NCI-H774 (cell line): Measurements from ENCODE around the gene SAMD8.
"Not testable (repeated sequence)": the region's sequence is repeated elsewhere in the genome, so short reads cannot be mapped to it uniquely, and the experiment has no call there.

ENCODE experiments used
- DNase-seq: peaks from one replicate; lab custom pipeline; 2025; lab: John Stamatoyannopoulos, UW

SAMD8 gene

DNA sequence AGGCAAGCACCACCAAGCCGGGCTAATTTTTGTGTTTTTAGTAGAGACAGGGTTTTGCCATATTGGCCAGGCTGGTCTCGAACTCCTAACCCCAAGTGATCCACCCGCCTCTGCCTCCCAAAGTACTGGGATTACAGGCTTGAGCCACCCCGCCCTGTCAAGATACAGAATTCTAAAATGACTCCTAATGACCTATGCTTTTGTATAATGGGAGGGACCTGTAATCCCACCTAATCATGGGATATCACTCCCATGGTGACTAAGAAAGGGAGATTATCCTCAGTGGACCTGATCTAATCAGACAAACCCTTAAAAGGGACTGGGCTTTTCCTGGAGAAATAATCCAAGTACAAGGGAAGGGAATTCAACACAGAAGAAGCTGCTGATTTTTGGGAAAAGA, 28.8 kb downstream of the SAMD8 start:
- no peak for DNase-seq

DNA sequence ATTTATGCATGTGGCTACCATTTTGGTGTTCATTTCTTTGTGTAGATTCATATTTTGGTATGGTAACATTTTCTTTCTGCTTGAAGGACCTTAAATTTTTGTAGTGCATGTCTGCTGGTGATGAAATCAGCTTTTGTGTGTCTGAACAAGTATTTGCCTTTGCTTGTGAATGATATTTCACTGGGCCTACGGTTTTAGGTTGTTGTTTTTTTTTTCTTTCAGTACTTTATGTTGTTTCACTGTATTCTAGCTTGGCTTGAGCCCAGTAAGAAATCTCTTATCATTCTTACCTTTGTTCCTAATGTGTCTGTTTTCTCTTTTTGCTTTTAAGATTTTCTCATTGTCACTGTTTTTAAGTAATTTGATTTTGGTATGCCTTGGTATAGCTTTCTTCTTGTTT, 31.9 kb downstream of the SAMD8 start:
- no peak for DNase-seq

DNA sequence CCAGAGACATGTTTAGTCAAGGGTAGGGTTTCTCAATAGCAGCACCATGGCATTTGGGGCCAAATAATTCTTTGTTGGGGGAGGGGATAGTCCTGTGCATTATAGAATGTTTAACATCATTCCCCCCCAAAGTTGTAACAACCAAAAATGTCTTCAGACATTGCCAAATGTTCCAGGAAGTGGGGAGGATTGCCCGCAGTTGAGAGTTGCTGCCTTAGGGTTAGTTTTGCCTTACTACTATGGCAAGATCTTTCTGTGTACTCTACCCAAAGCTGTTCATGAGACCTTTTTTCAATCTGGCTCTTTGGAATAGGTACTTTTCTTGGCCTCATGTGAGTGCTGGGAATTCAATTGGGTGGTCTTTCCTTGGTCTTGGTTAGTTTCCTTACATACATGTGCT, 34.1 kb downstream of the SAMD8 start:
- DNase-seq: no peak

DNA sequence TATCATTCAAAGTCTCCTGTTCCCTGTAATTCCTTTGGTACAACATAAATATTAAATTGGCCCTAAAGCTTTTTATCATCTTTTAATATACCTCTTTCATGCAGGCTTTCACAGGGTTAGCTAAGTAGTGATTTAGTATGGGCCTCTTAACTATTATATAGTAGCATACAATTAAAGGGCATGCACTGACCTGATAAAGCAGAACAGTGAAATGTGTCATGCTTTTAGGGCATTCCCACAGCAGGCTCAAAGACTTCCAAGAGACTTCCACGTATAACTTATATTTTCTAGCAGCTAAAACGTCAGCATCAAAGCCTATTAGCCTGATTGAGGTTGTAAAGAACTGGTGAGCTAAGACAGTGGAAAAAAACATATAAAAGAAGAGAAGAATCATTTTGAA, 35.3 kb downstream of the SAMD8 start:
- DNase-seq: no peak

DNA sequence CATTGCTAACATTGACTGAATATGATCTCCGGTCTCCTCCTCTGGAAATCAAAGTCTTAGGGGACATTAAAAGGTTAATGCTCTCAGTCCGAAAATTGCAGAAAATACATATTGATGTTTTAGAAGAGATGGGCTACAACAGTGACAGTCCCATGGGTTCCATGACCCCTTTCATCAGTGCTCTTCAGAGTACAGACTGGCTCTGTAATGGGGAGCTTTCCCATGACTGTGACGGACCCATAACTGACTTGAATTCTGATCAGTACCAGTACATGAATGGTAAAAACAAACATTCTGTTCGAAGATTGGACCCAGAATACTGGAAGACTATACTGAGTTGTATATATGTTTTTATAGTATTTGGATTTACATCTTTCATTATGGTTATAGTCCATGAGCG, 39.2 kb downstream of the SAMD8 start:
- DNase-seq: no peak

DNA sequence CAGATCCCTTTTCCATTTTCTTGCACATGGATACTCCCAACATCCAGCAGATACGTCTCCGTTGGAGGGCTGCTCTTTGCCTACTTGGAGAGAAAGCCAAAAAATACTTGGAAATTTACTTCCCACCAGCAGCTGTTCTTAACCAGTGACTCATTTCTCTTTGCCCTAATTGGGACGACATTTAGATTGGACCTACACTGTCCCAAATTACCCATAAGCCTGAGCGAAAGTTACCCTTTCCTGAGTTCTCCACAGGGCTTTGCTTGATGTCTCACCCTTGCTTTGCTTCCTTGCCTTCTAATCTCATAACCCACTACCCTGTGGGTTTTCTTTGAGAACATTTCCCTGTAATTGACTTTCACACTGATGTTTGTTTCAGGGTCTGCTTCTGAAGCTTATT, 48.1 kb downstream of the SAMD8 start:
- no peak for DNase-seq

DNA sequence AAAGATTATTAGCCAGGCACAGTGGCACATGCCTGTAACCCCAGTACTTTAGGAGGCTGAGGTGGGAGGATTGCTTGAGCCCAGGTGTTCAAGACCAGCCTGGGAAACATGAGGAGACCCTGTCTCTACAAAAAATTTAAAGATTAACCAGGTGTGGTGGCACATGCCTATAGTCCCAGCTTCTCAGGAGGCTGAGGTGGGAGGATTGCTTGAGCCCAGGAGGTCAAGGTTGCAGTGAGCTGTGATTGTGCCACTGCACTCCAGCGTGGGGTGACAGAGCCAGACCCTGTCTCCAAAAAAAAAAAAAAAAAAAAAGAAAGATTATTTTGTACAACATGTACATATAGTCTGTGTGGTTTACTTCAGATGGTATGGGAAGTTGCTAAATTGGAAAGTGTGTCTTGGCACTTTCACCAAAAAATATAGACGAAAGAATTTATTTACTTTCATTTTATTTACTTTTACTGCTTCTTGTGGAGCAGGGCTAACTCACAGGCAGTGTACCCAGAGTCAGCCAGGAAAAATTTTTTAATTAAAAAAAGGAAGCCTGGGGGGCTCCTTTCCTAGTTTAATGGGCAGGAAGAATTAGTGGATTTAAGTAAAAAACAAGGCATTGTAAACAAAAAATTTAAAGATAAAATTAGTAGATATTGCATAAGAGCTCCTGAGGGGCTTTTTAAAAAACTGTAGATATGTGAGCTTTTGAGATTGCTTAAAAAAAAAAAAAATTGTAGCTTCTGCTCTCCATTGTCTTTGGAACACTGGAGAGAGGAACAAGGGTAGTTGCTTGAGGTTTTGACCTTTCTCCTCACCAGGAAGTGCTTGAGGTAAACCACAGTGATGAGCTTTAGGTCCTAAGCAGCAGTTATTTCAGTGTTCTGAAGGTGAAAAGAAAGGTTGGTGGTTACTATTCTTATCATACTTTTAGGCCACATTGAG, 54.5 kb downstream of the SAMD8 start:
- no peak for DNase-seq

DNA sequence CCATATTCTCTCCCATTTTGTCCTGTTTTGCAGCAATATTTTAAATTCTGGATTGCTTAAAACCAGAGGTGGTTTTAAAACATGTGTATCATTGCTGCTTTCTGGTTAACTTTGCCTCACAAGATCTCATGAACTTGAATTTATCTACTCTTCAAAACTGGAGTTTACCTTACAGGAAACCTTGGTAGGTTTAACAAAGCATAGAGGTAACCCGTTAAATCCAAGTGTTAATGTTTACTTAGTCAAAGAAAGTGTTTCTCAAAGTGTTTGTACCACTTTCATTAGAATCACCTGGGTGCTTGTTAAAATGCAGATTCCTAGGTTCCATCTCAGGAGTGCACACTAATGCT, 55.1 kb downstream of the SAMD8 start:
- DNase-seq: no peak

DNA sequence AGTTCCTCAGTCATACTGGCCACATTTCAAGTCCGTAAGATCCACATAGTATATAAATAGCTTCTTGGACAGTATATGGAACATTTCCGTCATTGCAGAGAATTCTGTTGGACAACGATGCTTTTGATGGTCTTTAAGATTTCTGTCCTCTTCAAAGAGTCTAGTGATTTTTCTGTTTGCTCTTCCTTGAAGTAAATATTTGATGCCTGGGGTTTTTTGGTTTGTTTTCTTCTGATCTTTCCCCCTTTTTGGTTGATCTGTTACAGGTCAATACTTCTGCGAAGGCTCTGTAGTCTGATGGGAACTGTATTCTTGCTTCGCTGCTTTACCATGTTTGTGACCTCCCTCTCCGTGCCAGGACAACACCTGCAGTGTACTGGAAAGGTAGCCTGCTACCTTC, 56.8 kb downstream of the SAMD8 start:
- DNase-seq: no peak

DNA sequence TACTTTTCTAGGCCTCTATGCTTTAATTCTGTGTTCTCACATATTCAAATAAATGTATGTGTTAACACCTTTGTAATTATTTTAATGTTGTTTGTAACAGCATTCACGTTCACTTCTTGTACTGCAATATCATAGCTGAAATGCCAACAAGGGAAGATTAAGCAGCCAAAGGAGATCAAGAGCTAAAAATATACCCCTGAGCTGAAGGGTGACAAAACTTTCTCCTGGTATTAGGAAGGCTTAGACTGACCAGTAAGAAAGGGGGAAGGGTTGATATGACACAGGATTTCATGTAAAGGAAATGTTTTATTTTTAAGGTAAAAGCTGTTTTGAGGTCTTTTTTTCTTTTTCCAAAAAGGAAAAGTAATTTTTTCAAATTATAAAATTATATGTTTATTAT, 58.8 kb downstream of the SAMD8 start:
- DNase-seq: no peak

DNA sequence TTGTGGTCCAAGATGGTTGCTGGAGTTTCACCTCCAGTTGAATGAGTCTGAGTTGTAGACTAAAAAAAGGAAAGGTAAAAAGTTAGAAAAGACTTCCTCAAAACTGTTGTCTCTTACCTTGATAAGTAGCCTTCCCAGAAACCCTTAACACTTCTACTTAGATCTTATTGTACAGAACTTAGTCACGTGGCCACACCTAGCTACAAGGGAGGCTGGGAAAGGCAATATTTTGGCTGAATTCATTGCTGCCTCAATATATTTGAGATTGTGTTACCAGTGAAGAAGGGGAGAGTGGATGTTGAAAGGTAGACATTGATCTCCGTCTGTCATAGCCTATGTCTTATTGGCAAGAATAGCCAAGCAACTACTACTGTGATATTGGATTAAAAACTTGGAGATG, 63.6 kb downstream of the SAMD8 start:
- DNase-seq: no peak

DNA sequence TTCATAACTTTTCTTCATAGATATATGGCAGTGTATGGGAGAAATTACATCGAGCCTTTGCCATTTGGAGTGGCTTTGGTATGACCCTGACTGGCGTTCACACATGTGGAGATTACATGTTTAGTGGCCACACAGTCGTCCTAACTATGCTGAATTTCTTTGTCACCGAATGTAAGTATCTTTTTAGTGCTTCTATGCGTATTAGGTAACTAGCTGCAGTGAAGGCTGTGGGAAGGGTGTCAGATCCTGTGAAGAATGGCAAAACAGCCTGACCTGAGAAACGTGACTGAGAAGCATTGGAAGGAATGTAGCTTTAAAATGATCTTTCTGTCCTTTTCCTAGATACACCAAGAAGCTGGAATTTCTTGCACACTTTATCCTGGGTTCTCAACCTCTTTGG, 64.6 kb downstream of the SAMD8 start:
- no peak for DNase-seq

DNA sequence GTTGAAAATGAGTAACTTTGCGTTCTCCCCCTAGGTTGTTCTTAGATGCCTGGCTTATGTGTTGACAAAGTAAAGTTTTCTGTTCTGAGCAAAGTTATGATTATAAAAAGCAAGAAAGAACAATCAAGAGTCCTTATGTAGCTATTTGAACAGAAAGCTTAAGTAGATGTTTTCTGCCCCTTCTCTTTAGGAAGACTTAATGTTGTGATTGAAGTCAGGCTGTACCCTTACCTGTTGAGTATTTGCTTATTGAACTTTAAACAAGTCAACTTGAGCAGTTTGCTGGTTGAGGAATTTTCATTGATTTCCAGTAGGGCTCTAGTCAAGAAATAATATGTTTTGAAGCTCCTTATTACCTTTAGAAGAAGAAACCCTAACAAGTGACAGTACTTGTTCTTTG, 65.3 kb downstream of the SAMD8 start:
- DNase-seq: no peak

DNA sequence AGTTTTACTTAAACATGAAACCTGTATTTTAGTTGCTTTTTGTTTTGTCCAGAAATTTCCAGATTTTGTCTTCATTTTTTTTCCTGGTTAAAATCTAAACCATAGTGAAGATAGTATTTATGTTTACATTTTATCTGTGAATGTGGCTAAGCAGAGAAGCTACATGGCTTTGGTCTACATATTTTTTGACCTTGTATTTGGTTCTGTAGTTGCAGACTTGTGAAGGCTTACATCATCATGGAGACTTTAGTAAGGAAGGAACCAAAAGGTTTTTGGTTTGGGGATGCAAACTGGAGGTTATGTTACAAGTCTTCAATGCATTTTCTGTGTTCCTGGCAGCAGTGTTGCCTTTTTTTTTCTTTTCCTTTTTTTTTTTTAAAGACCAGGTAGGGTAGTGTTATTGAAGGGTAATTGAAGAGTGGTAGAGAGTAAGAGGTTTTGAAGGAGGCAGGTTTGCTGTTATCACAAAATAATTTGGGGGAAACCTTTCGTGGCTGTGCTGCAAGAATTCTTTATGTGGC, 68.3 kb downstream of the SAMD8 start:
- no peak for DNase-seq

DNA sequence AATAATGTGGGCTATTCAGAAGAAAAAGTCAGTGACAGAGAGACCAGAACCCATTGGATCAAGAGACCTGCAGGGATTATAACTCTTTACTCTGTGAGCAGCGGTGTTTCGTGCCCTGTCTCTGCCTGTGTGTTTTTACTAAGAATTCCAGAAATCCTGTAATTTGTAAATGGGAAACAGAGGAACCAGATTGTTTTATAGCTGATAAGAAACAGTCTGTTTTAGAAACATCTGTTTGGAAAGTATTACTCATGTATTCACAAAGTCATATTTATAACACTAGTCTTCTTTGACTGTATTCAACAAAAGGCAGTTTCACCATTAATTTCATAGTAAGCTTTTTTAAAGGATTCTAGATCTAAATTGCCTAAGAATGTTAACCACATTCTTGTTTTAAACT, 69.1 kb downstream of the SAMD8 start:
- DNase-seq: no peak

DNA sequence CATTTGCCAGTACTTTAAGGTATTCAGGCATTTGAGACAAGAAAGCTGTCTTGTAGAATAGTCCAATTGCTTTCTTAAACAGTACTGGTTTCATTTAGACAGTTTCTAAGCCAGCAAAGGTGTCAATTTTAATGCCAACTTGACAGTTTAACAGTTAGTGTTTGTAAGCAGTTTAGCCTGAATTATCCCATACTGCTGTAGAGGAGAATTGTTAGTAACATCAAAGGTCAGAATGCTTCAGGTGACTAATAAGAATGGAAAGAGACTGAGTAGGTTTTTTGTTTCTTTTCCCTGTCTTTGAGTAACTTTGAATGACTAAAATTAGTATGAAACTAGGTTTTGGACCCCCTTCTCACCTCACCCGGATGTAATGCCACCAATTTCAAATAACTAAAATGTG, 69.6 kb downstream of the SAMD8 start:
- DNase-seq: no peak

DNA sequence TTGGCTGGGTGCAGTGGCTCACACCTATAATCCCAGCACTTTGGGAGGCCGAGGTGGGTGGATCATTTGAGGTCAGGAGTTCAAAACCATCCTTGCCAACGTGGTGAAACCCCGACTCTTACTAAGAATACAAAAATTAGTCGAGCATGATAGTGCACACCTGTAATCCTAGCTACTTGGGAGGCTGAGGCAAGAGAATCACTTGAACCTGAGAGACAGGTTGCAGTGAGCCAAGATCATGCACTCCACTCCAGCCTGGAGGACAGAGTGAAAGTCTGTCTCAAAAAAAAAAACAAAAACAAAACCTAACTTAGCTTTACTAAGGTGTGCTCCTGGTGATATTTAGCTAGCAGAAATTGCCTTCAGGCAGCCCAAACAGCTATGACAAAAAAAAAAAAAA, 74.9 kb downstream of the SAMD8 start:
- DNase-seq: no peak

DNA sequence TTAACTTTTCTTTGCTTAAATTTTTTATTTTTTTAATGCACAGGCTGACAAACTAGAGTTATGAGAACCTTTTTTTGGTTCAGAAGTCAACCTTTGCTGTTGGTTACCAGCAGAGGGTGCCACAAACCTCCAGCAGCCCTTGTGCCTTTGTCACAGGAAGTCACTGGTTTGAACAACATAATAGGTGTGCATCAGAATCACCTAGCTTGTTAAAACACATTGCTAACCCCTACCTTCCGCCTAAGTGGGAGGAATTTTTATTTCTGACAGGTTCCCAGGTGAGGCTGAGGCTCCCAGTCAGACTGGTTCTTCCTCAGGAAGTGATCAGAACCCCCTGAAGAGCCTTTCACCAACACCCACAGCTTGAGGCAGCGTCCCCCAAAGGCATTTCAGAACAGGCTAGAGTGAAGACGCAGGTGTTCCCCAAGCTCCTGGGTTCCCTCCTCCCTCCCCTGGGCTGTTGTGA, 76.5 kb downstream of the SAMD8 start:
- DNase-seq: peak; percentile 33

DNA sequence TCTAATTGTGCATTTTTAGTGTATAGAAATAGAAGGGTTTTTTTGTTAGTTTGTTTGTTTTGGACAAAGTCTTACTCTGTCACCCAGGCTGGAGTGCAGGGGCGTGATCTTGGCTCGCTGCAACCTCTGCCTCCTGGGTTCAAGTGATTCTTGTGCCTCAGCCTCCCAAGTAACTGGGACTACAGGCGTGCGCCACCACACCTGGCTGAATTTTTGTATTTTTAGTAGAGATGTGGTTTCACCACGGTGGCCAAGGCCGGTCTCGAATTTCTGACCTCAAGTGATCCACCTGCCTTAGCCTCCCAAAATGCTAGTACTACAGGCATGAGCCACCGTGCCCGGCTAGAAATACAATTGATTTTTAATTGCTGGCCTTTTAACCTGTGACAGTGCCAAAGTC, 77.1 kb downstream of the SAMD8 start:
- DNase-seq: not testable (repeated sequence)

DNA sequence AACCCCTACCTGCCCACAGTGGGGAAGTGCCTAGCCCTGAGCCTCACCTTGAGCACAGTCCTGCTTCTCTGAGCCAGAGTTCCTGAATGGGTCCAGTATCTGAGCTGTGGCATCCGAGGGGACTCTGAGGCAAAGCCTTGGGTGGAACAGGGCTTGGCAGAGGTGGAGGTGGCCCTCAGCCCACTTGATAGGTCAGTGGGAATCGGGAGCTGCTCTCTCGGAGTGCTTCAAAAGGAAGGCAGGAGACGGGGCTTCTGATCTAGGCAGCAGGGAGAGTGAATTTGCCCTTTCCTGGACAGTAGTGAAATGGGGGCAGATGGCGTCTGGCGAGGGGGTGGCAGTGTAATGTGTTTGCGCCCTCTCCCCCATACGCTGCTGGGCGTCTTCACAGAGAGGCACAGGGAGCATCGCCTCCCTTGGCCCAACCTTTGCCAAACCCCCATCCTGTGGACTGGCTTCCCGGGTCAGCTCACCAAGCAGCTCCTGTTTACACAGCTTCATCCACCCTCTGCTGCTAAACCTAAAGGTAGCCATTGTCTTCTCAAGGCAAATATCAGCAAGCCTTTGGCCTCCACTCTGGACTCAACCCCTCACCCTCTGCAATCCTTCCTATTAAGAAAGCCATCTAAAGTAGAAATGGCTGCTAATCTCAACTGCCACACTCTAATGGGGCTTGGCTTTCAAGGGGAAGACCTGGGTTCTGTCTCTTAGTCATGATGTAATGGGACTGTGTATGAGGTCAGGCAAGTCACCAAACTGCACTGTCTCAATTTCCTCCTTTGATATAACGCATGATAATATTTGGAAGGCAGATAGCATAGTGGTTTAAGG, 78.0 kb downstream of the SAMD8 start:
- no peak for DNase-seq

DNA sequence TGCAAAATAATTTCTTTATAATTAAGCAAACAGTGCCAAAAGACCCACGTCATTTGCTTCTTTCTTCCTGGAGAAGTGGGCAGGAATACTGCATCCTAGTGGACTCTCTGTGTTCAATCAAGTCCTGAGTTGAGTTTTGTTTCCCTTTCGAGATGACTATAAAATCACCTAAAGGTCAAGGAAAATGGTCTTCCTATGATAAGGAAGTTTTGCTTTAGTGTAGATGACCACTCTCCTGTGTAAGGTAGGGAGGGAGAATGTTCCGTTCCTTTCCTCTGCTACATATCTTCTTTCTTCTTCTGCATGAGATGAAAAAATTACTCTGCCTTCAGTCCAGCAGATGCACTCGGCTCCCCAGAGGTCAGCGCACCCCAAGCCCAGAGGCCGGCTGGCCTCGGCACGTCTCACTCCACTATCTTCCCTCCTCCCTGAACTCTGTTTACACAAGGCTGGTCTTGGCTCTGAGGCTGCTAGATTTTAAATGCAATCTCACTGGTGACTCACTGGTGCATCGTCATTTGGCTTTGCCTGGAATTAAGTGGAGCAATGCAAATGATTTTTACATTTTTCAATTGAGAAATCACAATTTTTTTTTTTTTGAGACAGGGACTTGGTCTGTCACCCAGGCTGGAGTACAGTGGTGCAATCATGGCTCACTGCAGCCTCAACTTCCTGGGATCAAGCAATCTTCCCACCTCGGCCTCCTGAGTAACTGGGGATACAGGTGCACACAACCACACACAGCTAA, 80.5 kb downstream of the SAMD8 start:
- DNase-seq: no peak

DNA sequence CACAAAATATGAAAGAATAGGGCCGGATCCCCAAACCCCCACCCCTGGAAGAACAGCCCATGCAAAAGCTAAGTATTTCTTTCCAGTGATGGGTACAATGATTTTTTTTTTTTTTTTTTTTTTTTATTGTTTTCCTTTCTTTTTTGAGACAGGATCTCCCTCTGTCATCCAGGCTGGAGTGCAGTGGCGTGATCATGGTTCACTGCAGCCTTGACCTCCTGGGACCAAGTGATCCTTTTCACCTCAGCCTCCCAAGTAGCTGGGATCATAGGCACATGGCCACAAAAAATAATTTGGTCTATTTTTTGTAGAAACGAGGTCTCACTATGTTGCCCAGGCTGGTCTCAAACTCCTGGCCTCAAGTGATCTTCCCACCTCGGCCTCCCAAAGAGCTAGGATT, 83.2 kb downstream of the SAMD8 start:
- not testable (repeated sequence) for DNase-seq
